GM21381 (cell line): ENCODE results near the gene CSNK1D.

ENCODE experiments used
- ATAC-seq: cut with Tn5 transposase; IDR thresholded peaks from one replicate; pipeline ENCODE4 v1.9.1; 2021; ENCODE audit warnings: mild to moderate bottlenecking, moderate library complexity; ENCODE audit not compliant: unreplicated experiment

The CSNK1D gene

GRCh38 chr17:82230609-82231311 is 42.7 kb downstream of the CSNK1D start:
- ATAC-seq, result peak; percentile 45

GRCh38 chr17:82229698-82230608 is 43.5 kb downstream of the CSNK1D start:
- no peak for ATAC-seq

GRCh38 chr17:82228842-82229697 is 44.4 kb downstream of the CSNK1D start, which contains the start of gene SLC16A3:
Gene SLC16A3 (plus strand): TSS chr17:82229042. CDS start chr17:82236009, 6,967 bp downstream.
- ATAC-seq, result peak; percentile 45

- ATAC-seq, result peak; percentile 30
These were observed 45.1 kb downstream of the CSNK1D start for GRCh38 chr17:82228278-82228841.

GRCh38 chr17:82227629-82228277 is 45.7 kb downstream of the CSNK1D start:
- no peak for ATAC-seq

GRCh38 chr17:82226809-82227628 is 46.5 kb downstream of the CSNK1D start:
- no peak for ATAC-seq

- no peak for ATAC-seq
These were observed 47.2 kb downstream of the CSNK1D start for GRCh38 chr17:82226146-82226808.

GRCh38 chr17:82225368-82226029 is 48.0 kb downstream of the CSNK1D start:
- no peak for ATAC-seq

- no peak for ATAC-seq
These were observed 48.8 kb downstream of the CSNK1D start for GRCh38 chr17:82224666-82225065.

- ATAC-seq, result no peak
These were observed 50.0 kb downstream of the CSNK1D start for GRCh38 chr17:82223517-82223916.

- no peak for ATAC-seq
These were observed 50.7 kb downstream of the CSNK1D start for GRCh38 chr17:82222816-82223215.

- ATAC-seq, result no peak
These were observed 52.1 kb downstream of the CSNK1D start for GRCh38 chr17:82221341-82221902.

GRCh38 chr17:82219753-82220709 is 53.5 kb downstream of the CSNK1D start:
- ATAC-seq, result no peak

GRCh38 chr17:82219083-82219482 is 54.4 kb downstream of the CSNK1D start:
- no peak for ATAC-seq

- ATAC-seq, result no peak
These were observed 55.0 kb downstream of the CSNK1D start for GRCh38 chr17:82218349-82219075.
